Hypothalamus (tissue), 51 donors: Measurements from ENCODE around the gene KREMEN2.

Experiments used
- DNase-seq, 51 donors: peaks; one replicate each; lab custom pipeline; 2025; lab: John Stamatoyannopoulos, UW

Gene KREMEN2

DNA sequence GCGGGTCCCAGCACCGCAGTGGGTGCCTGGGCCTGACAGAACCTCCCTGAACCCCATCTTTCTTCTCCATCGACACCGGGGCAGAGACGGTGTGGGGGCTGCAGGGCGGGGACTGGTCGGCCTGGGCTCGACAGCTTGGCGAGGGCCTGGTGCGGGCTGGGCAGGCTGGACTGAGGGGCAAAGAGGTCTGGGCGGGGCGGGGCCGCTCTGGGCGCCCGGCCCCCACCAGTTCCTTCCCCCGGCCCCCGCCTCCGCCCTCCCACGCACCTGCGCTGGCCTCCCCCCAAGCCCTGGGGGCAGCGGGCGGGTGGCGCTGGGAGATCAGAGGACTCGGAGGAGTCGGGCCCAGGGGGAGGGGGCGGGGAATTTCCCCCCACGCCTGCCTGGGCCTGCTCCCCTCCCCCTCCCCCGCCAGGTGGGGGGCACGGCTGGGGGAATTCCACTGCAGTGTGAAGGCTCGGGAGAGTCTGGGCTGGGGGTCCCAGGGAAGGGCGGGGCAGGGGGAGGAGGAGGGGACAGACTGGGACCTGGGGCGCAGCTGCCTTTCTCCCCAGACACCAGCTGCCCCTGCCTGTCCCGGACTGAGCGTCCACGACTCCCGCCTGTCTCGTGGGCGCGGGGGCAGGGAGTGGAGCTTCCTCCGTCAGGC lies 877 bp upstream of the KREMEN2 start:
- DNase-seq: no peak

DNA sequence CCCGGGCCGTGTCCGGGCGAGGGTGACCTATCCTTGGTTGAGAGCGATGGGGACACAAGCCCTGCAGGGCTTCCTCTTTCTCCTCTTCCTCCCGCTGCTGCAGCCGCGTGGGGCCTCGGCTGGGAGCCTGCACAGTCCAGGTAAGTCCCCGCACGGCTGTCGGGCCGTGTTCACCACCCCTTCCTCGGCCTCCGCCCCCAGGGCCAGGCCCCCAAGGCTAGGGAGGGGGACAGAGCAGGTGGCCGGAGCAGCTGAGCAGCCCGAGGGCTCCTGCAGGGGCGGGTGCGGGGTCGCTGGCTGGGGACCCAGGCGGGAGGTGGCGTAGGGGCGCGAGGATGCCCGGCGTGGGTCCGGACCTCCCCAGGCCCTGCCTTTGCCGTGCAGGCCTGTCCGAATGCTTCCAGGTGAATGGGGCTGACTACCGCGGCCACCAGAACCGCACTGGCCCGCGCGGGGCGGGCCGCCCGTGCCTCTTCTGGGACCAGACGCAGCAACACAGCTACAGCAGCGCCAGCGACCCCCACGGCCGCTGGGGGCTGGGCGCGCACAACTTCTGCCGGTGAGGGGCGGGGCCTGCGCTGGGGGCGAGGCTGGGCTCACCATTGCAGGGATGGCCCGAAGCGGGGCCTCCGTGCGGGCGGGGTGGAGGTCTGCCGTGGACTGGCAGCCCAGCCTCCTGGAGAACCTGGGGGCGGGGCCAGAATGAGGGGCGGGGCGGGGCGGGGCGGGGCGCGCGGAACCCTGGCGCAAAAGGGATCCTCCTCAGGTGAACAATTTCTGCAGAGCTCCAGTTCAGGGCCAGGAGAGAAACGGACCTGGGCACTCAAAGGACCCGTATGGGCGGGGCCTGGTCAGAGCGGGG lies 631 bp downstream of the KREMEN2 start:
- no peak for DNase-seq

DNA sequence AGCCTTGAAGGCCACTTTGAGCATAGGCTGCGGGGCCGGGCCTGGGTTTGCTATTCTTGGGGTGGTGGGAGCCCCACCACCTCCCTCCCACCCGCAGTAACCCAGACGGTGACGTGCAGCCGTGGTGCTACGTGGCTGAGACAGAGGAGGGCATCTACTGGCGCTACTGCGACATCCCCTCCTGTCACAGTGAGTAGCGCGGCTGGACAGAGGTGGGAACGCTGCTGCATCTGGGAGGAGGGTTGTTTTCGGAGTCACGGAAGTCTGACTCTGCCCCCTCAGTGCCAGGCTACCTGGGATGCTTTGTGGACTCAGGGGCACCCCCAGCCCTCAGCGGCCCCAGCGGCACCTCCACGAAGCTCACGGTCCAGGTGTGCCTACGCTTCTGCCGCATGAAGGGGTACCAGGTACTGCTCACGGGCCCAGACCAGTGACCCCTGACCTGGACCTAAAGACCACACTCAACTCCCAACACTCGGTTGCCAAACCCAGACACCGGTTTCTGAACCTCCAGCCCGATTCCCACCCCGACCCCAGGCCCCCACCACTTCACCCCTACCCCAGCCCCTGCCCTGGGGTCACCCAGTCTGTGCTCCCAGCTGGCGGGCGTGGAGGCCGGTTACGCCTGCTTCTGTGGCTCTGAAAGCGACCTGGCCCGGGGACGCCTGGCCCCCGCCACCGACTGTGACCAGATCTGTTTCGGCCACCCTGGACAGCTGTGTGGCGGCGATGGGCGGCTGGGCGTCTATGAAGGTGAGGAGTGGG lies 2.1 kb downstream of the KREMEN2 start:
- no peak for DNase-seq

DNA sequence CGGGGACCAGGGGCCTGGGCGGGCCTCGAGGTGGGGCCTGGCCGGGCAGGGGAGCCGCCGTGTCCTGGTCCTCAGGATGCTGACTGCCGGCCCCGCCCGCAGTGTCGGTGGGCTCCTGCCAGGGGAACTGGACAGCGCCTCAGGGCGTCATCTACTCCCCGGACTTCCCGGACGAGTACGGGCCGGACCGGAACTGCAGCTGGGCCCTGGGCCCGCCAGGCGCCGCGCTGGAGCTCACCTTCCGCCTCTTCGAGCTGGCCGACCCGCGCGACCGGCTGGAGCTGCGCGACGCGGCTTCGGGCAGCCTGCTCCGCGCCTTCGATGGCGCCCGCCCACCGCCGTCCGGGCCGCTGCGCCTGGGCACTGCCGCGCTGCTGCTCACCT lies 2.7 kb downstream of the KREMEN2 start:
- no peak for DNase-seq

DNA sequence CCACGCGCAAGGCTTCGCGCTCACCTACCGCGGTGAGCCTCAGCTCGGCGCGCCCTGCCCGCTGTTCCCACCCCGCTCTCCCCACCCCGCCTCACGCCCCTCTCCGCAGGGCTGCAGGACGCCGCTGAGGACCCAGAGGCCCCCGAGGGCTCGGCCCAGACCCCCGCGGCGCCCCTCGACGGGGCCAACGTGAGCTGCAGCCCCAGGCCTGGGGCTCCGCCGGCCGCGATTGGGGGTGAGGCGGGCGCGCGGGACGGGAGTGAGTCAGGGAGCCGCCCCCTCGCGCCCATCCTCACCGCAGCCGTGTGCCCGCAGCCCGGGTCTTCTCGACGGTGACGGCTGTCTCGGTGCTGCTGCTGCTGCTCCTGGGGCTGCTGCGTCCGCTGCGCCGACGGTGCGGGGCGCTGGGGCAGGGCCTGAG lies 3.1 kb downstream of the KREMEN2 start:
- no peak for DNase-seq

DNA sequence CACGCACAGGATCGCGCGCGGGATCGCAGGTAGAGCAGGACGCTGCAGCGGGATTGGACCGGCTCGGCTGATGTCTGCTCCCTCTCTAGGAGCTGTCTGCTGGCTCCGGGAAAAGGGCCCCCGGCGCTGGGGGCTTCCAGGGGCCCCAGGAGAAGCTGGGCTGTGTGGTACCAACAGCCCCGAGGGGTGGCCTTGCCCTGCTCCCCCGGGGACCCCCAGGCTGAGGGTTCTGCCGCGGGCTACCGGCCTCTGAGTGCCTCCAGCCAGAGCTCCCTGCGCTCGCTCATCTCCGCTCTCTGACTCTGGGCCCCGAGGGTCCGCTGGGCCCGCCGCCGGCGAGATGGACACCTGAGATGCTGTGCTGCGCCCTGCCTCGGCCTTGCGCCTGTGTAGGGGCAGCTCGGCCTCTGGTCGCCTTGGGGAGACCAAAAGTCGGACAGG lies 3.7 kb downstream of the KREMEN2 start:
- no peak for DNase-seq

DNA sequence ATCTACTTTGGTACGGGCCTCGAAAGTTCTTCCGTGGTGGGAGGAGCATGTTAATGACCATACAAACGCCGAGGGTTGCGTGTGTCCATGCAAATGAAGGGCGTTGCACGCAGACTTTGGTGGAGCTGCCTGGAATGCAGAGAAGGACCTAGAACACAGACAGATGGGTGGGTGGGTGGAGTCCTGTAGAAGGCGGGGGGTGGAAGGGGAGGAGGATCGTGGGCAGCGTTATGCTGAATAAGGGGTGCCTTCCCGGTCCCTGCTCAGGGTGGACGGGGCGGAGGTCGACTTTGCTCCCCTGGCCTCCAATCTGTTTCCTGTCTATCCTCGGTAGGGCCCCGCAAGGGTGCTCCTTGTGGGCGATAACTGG lies 4.3 kb downstream of the KREMEN2 start:
- DNase-seq: no peak

DNA sequence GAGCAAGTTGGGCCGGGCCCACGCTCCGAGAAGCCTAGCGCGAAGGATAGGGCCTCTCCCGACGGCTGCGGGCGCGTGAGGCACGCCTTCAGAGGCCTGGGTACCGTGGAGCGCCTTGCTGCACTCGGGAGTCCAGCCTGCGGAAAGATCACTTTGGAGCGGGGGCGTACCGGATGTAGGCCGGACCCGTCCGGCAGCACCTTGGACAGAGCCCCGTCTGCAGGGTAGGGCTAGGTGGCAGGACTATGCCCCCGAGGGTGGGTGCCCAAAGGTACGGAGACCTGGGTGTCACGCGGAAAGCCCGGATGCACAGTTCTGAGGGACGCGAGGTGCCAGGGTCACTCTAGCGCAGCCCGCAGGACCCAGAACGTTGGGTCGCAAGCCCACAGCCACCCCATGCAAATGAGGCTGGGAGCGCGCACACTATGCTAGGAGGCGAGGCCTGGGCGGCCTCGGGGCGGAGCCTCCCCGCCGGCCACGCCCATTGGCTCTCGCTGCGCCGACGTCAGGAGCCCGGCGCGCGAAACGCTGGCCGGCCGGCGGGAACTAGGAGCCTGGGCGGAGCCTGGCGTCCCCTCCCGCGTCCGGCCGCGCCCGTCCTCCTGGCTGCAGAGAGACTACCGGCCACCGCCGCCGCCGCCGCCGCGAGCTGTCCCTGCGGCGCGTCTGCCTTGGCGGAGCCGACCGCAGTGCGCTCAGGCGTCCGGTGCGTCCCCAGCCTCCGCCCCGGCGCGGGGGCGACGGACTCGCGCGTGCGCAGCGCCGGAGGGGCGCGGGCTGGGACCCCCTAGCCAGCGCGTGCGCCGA lies 4.9 kb downstream of the KREMEN2 start, which contains the start of gene PAQR4:
TSS of gene PAQR4 (plus strand) at position 611 of the 807 bp plus-strand sequence. CDS start 327 bp downstream, outside the sequence.
- peak in 49 of 51 donors; percentile 22 to 91 (median 73) for DNase-seq

DNA sequence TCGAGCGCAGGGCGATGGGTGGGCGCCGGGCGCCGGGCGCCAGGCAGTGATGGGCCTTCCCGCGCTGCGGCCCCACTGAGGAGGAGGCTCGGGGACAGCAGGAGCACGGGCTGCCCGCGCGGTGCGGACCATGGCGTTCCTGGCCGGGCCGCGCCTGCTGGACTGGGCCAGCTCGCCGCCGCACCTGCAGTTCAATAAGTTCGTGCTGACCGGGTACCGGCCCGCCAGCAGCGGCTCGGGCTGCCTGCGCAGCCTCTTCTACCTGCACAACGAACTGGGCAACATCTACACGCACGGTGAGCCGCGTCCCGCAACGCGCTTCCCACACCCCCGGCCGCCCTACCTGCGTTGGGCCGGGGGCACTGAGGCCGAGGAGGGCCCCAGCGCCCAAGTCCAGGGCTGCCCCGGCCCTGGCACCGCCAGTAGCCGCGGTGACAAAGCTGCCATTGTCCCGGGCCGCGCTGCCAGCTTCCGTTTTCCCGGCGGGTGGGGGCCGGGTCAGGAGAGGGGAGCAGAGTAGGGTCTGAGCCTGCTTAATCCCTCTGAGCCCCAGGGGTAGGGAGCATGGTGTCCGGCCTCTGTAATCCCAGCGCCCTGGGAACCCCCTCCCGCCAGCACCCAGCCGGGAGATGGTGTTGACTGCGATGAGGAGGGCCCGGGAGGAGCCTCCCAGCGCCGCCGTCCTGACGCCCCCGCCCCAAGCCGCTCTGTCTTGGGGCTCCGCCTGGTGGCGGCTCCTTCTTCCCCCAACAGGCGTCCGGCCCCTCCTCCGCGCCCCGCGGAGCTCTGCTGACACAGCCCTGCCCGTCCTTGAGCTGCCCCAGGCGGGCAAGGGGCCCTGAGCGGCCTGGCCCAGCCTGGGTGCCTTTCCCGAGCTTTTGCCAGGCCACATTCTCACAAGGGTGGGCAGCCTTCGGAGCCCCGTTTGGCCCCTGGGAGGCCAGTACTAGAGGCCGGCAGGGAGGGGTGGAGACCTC lies 5.8 kb downstream of the KREMEN2 start:
- peak in 40 of 51 donors; percentile 15 to 78 (median 58) for DNase-seq

DNA sequence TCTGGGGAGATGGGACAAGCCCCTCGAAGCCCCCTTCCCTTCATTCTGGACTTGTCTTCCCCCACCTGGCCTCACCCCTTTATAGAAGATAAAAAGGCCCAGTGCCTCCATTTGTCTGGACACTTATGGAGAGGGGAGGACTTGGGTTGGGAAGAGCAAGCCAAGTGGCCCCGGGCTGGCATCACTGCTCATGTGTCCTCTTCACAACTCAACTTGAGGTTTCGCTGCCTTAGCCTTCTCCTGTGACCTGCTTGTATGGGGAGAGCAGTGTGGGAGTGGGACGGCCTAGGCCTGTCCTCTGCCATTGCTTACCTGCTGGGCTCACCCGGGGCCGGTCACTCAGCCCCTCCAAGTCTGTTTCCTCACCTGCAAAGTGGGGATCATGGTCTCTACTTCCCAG lies 6.5 kb downstream of the KREMEN2 start:
- no peak for DNase-seq

DNA sequence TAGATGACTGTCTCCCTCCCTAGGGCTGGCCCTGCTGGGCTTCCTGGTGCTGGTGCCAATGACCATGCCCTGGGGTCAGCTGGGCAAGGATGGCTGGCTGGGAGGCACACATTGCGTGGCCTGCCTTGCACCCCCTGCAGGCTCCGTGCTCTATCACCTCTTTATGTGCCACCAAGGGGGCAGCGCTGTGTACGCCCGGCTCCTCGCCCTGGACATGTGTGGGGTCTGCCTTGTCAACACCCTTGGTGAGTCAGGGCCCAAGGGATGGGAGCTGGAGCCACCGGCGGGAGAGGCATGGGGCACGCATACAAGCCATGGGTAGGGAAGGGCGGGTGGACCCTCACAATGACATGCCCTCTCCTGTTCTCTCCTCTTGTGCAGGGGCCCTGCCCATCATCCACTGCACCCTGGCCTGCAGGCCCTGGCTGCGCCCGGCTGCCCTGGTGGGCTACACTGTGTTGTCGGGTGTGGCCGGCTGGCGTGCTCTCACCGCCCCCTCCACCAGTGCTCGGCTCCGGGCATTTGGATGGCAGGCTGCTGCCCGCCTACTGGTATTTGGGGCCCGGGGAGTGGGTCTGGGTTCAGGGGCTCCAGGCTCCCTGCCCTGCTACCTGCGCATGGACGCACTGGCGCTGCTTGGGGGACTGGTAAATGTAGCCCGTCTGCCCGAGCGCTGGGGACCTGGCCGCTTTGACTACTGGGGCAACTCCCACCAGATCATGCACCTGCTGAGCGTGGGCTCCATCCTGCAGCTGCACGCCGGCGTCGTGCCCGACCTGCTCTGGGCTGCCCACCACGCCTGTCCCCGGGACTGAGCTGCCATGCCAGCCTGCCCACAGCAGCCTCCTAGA lies 7.3 kb downstream of the KREMEN2 start:
- no peak for DNase-seq

DNA sequence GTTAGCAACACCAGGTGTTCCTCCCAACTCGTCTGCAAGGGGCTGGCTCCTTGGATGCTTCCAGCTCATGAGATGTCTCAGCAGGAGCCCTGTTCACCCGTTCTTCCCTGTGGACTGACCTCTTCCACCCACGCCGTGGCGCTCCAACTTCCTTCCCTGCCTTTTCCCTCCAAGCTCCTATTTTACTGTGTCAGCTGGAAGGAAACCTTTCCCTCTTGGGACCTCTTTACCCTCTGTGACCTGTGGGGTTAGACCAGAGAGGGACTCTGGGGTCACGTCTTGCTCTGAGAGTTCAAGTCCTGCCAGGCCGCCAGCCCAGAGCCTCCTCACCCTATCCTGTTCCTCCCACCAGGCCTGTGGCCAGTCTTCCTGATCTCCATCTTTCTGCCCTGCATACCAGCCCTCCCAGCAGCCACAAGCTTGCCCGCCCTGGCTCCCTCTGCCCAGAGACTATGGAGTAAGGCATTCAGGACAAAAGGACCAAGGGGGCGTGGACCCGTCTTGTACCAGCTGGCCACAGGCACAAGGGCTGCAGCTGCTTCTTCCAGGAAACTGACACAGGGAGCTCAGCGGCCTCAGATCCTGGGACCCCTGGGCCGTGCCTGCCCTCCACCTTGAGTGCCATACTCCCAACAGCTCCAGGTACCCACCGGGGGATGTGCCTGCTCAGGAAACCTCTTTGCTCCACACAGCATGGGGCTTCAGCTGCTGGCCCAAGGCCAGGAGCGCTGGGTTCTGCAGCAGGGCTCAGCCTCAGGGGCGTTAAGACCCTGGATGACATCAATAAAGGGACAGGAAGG lies 8.1 kb downstream of the KREMEN2 start:
- DNase-seq: peak in 2 of 51 donors; percentile 8 to 17

DNA sequence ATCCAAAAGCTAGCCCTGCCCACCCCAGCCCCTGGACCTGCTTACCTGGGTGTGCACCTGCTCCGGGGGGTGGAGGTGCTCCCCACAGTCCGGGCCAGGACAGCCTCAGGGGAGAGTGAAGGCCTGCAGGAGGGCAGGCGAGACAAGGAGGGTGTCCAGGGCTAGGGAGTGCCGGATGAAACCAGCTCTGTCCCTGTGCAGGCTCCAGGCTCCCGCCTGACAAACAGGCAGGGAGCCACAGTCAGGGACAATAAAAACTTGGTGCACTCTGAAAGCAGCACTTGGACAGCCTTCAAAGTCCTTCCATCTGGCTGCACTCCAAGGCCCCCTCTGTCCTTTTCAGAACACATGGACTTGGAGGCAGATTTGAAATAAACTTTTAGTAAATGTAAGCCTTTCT lies 9.0 kb downstream of the KREMEN2 start:
- DNase-seq: peak in 34 of 51 donors; percentile 14 to 70 (median 35)

DNA sequence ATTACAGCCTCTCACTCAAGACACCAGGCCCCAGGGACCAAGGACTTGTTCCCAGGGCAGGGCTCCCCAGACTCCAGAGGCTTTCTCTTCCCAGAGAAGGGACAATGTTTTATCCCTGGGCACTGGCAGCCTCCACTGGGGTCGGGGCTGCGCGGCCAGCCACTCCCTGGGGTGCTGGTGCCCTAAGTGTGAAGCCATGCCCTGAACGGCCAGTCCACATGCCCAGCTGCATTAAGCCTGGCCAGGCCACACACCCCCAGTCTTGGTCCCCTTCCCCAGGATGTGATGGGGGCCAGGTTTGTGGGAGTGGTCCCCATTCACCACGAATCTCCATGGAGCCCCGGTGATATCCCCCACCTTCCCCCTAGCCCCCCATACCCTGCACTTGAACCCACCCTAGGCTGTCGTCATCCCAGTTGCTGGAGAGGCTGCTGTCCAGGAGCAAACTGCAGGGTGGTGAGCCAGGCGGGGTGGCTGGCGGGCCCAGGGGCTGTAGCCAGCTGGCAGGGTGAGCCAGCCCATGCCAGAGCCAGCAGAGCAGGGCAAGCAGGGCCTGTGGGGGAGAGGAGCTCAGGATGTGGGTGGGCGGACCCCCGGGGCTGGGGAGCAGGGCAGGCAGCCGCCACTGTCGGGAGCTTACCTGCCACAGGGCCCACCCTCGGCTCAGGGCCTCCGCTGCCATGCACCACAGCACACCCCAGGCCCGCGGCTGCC lies 9.7 kb downstream of the KREMEN2 start:
- peak in 17 of 51 donors; percentile 2 to 52 (median 23) for DNase-seq

DNA sequence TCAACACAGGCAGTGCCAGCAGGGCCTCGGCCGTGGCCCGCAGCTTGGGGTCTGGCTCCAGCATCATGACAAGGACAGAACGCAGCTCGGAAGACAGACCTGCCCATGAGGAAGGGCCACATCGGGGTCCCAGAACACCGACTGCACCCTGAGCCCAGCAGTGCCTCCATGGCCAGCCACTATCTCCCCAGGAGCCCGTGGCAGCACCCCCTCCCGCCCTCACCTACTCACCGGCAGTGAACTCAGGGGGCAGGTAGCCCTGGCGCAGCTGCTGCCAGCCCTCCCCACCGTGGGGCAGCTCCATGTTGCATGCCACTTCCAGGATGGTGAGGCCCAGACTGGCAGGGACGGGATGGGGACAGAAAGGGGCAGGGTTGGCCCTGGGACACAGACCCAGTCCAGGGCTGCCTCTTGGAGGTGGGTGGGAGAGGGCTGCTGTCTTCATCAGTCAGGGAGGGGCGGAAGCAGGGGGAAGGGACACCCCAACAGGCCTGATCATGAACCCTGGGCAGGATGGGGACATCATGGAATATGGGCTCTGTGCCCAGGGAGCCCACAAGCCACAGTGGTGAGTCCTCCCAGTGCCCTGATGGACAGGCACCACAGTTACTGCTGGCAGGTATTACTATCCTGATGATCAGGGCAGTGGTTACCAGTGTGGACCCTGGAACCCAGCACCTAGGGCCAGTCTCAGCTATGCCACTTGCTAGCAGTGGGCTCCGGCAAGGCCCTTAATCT lies 10.4 kb downstream of the KREMEN2 start:
- DNase-seq: no peak
